ENCODE measurements around the gene FYCO1.

The FYCO1 gene

DNA sequence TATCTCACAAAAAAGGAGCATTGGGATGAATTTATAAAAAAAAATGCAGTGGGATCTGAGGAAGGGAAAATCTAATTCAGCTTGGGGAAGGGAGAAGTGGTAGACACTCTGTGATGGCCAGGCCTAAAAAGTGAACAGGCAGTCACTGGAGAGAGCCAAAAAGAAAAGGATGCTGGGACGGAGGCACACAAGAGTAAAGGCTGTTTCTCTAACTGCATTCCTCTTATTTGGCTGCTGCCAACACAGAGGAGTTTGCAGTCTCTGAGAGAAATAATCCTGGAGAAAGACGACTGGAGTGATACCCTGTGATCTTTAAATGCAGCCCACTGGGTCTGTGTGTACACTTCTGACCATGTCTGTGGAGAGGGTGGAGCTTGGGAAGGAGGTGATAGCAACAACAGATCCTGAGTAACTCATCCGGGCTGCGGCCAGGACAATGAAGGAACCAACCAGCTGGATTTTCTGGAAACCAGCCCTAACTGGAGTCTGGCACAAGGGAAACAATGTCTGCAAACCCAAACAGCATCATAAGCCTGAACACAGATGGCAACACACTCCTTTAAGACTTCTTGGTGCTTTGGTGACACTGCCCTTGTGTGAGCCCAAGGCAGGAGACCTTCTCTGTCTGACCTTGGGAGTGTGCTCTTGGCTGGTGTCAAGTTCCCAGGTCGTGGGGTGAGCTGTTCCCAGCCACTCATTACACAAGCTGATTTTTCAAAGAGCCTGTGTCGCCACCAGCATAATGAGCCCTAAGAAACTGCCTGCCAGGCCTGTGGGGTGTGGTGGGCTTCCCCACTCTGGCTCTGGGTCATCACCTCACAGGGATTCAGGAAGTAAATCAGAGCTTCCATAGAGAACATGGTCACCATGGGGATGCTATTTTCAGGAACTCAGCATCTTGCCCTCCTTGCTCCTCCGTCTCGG is 8.0 kb downstream of the FYCO1 start:
- TF ChIP-seq, protein P1, sequence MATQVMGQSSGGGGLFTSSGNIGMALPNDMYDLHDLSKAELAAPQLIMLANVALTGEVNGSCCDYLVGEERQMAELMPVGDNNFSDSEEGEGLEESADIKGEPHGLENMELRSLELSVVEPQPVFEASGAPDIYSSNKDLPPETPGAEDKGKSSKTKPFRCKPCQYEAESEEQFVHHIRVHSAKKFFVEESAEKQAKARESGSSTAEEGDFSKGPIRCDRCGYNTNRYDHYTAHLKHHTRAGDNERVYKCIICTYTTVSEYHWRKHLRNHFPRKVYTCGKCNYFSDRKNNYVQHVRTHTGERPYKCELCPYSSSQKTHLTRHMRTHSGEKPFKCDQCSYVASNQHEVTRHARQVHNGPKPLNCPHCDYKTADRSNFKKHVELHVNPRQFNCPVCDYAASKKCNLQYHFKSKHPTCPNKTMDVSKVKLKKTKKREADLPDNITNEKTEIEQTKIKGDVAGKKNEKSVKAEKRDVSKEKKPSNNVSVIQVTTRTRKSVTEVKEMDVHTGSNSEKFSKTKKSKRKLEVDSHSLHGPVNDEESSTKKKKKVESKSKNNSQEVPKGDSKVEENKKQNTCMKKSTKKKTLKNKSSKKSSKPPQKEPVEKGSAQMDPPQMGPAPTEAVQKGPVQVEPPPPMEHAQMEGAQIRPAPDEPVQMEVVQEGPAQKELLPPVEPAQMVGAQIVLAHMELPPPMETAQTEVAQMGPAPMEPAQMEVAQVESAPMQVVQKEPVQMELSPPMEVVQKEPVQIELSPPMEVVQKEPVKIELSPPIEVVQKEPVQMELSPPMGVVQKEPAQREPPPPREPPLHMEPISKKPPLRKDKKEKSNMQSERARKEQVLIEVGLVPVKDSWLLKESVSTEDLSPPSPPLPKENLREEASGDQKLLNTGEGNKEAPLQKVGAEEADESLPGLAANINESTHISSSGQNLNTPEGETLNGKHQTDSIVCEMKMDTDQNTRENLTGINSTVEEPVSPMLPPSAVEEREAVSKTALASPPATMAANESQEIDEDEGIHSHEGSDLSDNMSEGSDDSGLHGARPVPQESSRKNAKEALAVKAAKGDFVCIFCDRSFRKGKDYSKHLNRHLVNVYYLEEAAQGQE (IDR thresholded peaks at IDR 0.05; ENCODE audit: low read depth): no peak
- TF ChIP-seq TAF1 (IDR thresholded peaks at IDR 0.05; ENCODE audit: low read depth) (no peak), RAD21 (IDR thresholded peaks at IDR 0.05; ENCODE audit: low read depth) (no peak), EGR1 (IDR thresholded peaks at IDR 0.05) (no peak)

DNA sequence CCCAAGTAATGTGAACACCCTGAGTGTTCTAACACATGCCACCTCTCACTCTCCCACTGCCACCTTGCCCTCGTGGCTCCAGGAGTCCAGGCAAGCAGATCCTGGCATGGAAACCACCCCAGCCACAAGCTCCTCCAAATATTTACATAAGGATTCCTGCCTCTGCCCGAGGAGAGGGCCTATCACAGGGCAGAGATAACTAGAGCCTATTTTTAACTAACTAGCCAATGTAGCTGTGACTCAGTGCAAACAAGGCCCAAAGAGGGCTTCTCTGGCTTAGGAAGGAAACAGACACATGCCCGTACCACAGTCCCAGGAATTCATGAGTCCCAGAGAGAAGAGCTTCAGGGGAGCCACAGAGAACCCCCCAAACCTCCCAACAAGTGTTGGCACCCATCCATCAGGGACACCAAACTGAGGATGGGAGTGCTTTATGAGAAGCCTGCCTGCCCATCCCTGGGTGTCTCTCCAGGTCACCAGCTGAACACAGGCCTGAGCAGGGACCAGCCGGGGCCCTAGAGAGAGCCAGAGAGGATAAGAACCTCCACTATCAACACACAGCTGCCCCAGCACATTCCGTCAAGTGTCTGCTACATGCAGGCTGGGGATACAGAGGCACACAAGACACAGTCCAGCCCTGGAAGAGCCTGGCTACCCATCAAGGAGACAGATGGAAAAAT is 9.2 kb downstream of the FYCO1 start:
- no peak for TF ChIP-seq TCF12 (IDR thresholded peaks at IDR 0.05; ENCODE audit: low read depth)
- no peak for TF ChIP-seq EP300 (IDR thresholded peaks at IDR 0.05; ENCODE audit: borderline replicate concordance)
- no peak for TF ChIP-seq CEBPB (IDR thresholded peaks at IDR 0.05)
- TF ChIP-seq EGR1 (IDR thresholded peaks at IDR 0.05): no peak
- no peak for TF ChIP-seq NFIC (IDR thresholded peaks at IDR 0.05)
- TF ChIP-seq, protein P1 (IDR thresholded peaks at IDR 0.05; ENCODE audit: low read depth): no peak
- TF ChIP-seq, protein P2, sequence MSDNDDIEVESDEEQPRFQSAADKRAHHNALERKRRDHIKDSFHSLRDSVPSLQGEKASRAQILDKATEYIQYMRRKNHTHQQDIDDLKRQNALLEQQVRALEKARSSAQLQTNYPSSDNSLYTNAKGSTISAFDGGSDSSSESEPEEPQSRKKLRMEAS (IDR thresholded peaks at IDR 0.05): no peak
- no peak for TF ChIP-seq CREB1 (IDR thresholded peaks at IDR 0.05; ENCODE audit: low read depth)
- no peak for TF ChIP-seq RAD21 (IDR thresholded peaks at IDR 0.05; ENCODE audit: low read depth)
- TF ChIP-seq YY1 (IDR thresholded peaks at IDR 0.05; ENCODE audit: low read depth): no peak
- TF ChIP-seq, protein P3, sequence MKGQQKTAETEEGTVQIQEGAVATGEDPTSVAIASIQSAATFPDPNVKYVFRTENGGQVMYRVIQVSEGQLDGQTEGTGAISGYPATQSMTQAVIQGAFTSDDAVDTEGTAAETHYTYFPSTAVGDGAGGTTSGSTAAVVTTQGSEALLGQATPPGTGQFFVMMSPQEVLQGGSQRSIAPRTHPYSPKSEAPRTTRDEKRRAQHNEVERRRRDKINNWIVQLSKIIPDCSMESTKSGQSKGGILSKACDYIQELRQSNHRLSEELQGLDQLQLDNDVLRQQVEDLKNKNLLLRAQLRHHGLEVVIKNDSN (IDR thresholded peaks at IDR 0.05): no peak
- no peak for TF ChIP-seq ZBTB7A (IDR thresholded peaks at IDR 0.05; ENCODE audit: low read depth)
- no peak for TF ChIP-seq FOXM1 (IDR thresholded peaks at IDR 0.05; ENCODE audit: borderline replicate concordance, low read depth)
- TF ChIP-seq TEAD4 (IDR thresholded peaks at IDR 0.05): no peak
- TF ChIP-seq TAF1 (IDR thresholded peaks at IDR 0.05; ENCODE audit: low read depth): no peak

DNA sequence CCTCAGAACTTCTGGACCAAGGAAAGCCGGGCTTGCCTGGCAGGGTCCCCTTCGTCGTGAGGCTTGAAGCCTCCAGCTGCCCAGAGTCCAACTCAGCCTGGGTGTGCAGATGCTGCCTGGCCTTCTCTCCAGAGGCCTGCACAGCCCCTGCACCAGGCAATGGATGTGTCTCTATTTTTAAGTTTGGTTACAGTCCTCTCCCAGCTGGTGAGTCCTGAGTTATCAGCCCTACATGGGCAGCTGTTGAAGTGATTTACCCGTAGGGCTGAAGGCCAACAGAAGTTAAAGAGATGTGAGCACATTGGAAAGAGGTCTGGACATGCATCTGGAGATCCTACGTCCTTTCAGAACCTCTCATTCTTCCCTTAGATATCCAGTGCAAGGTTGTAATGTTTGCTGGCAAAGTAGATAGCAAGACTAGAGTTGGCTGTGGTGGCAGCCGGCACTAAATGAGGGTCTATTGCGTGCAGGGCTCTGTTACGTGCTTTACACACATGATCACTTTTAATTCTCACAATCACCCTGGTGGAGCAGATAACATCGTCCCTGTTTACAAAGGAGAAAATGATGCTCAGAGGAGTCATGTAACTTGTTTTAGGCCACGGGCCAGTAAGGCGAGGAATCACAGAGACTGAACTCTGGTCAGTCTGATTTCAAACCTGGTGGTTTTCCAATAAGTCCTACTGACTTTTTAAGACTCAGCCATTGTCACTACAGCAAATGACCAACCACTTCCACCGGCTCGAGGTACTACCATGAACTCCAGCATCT is 9.9 kb downstream of the FYCO1 start:
- TF ChIP-seq TCF12 (IDR thresholded peaks at IDR 0.05; ENCODE audit: low read depth): no peak
- no peak for TF ChIP-seq NFIC (IDR thresholded peaks at IDR 0.05)
- no peak for TF ChIP-seq RAD21 (IDR thresholded peaks at IDR 0.05; ENCODE audit: low read depth)
- no peak for TF ChIP-seq YY1 (IDR thresholded peaks at IDR 0.05; ENCODE audit: low read depth)
- TF ChIP-seq, protein P3 (IDR thresholded peaks at IDR 0.05): no peak
- TF ChIP-seq EGR1 (IDR thresholded peaks at IDR 0.05): no peak
- TF ChIP-seq EP300 (IDR thresholded peaks at IDR 0.05; ENCODE audit: borderline replicate concordance): no peak
- TF ChIP-seq ZBTB7A (IDR thresholded peaks at IDR 0.05; ENCODE audit: low read depth): no peak
- no peak for TF ChIP-seq FOXM1 (IDR thresholded peaks at IDR 0.05; ENCODE audit: borderline replicate concordance, low read depth)

DNA sequence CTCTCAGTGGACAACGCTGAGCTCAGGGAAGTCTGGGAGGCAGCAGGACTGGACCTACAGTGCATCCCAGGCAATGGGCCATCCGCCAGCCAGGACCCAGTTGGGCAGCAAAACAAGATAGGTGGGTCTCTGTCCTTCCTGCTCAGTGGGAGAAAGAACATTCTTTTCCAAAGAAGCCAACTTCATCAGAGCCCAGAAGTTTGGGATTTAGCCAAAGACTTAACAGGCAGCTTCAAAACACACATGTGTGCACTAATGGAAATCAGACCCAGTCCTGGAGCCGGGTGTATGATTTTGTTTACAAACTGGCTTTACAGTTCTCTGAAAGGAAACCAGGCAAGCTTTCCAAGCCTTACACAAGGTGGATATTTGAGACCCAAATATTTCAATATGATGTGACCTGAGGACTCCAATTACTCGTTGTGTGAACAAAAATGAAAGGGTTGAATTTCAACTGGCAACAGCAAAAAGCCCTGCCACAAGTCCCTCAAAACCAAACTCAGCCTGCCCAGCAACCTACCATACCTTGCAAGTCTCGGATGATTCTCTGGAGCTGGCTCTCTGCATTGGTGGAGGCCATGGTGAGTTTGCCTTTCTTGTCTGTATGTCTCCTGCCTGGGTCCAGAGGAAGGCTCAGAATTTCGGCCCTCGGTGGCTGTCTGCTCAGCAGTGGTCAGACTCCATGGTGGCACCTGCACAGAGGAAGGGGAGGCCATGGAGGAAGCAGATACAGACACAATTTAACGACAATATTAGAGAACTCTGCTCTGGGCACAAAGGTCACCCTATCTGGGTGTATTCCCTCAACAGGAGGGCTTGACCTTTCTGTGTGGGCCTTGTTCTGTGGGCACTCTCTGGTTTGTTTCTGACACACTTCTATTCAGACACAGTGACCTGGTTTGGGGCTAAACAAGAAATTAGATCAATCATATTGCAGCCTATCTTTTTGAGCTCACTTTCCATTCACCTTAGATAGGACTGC is 11.0 kb downstream of the FYCO1 start:
- TF ChIP-seq, protein P3 (IDR thresholded peaks at IDR 0.05): no peak
- TF ChIP-seq RAD21 (IDR thresholded peaks at IDR 0.05; ENCODE audit: low read depth) (no peak), TAF1 (IDR thresholded peaks at IDR 0.05; ENCODE audit: low read depth) (no peak), TEAD4 (IDR thresholded peaks at IDR 0.05) (no peak), NFIC (IDR thresholded peaks at IDR 0.05) (no peak), EP300 (IDR thresholded peaks at IDR 0.05; ENCODE audit: borderline replicate concordance) (no peak), FOXM1 (IDR thresholded peaks at IDR 0.05; ENCODE audit: borderline replicate concordance, low read depth) (no peak), TCF12 (IDR thresholded peaks at IDR 0.05; ENCODE audit: low read depth) (no peak), ZBTB7A (IDR thresholded peaks at IDR 0.05; ENCODE audit: low read depth) (no peak), CEBPB (IDR thresholded peaks at IDR 0.05) (no peak), YY1 (IDR thresholded peaks at IDR 0.05; ENCODE audit: low read depth) (no peak), EGR1 (IDR thresholded peaks at IDR 0.05) (no peak), CREB1 (IDR thresholded peaks at IDR 0.05; ENCODE audit: low read depth) (no peak)
- TF ChIP-seq, protein P1 (IDR thresholded peaks at IDR 0.05; ENCODE audit: low read depth): no peak
- TF ChIP-seq, protein P2 (IDR thresholded peaks at IDR 0.05): no peak
